Measurements from ENCODE around the gene DHRS3. TPM values are rescaled to one million over a fixed set of nuclear protein-coding genes. Genes with fewer than 3 reads are reported as not detected.

DHRS3 gene
- total RNA-seq, 4 donors from 2014 or later: 92.4 to 130 (median 107) TPM

DNA sequence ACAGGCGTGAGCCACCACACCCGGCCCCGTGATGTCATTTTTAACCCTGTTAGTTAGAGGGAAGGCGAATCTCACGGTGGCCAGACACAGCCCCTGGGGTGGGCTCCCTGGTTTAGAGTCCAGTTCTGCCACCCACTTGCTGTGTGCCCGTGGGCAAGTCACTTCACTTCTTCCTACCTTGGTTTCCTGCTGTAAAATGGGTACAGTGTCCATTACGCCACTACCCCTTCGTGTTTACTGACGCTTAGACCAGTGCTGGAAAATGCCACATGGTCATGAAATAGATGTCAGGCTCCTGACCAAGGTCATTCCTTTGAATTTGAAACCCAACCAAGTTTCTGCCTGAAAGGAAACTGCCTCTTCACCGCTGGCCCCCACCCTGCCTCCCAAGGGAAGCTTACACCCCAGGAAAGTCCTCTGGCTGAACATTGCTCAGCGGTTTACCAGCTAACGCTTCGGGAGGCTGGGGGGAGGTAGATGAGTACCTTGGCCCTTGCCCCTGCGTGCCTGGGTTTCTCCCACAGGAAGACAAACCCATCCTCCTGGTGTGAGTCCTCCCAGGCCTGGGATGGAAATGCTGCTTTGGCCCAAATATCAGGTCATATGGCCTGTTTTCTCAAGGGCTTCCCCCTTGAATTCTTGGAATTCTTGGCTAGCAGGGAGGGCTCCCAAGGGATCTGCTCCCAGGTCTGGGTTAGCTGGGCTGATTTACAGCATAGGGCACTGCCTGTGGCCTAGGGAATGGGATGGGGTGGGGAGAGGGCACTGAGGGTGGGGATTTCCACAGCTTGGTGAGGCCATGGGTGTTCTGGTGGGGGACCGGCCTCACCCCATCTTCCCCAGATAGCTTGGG is 18.3 kb upstream of the DHRS3 start:
- WGBS, 2 donors: 83 to 84% methylated on average over 12 to 15 of the region's 15 CpGs

DNA sequence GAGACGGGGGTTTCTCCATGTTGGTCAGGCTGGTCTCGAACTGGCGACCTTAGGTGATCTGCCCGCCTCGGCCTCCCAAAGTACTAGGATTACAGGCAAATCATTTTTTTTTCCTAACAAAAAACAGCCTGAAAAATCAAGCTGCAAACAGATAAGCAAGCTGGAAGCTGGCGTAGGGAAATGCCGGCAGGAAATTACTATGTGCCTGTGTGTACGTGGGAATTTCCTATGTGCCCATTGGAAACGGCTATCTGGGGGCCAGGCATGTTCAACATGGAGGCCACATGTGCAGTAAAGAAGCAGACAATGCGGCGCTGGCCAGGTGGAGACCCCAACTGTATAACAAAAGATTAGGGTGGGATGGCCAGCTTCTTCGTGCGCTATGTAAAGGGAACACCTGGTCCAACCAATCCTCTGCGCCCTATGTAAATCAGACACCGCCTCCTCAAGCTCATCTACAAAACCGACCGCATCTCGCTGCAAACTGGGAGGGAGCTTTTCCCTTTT is 16.7 kb upstream of the DHRS3 start:
- H3K4me3 ChIP-seq (ENCODE audit: low read depth, poor library complexity, severe bottlenecking): no peak overlapping the region
- intact Hi-C loops (cut with DNase I; ENCODE audit: low total_unique reads): no loop called here
- no peak for DNase-seq (ENCODE audit: low spot score in 2 of 2)
- 74 to 83% methylated on average over 18 of the region's 18 CpGs for WGBS, 2 donors
- TF ChIP-seq, protein P1, sequence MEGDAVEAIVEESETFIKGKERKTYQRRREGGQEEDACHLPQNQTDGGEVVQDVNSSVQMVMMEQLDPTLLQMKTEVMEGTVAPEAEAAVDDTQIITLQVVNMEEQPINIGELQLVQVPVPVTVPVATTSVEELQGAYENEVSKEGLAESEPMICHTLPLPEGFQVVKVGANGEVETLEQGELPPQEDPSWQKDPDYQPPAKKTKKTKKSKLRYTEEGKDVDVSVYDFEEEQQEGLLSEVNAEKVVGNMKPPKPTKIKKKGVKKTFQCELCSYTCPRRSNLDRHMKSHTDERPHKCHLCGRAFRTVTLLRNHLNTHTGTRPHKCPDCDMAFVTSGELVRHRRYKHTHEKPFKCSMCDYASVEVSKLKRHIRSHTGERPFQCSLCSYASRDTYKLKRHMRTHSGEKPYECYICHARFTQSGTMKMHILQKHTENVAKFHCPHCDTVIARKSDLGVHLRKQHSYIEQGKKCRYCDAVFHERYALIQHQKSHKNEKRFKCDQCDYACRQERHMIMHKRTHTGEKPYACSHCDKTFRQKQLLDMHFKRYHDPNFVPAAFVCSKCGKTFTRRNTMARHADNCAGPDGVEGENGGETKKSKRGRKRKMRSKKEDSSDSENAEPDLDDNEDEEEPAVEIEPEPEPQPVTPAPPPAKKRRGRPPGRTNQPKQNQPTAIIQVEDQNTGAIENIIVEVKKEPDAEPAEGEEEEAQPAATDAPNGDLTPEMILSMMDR (IDR thresholded peaks at IDR 0.05): no peak
- no peak for TF ChIP-seq POLR2A (IDR thresholded peaks at IDR 0.05)

More for the DNA sequence above, 18.3 kb upstream of the DHRS3 start:
- H3K4me3 ChIP-seq (ENCODE audit: low read depth, poor library complexity, severe bottlenecking): no peak overlapping the region
- DNase-seq (ENCODE audit: low spot score in 2 of 2): no peak
- intact Hi-C loops (cut with DNase I; ENCODE audit: low total_unique reads): no loop called here
- TF ChIP-seq, protein P1 (IDR thresholded peaks at IDR 0.05): no peak
- TF ChIP-seq POLR2A (IDR thresholded peaks at IDR 0.05): no peak

DNA sequence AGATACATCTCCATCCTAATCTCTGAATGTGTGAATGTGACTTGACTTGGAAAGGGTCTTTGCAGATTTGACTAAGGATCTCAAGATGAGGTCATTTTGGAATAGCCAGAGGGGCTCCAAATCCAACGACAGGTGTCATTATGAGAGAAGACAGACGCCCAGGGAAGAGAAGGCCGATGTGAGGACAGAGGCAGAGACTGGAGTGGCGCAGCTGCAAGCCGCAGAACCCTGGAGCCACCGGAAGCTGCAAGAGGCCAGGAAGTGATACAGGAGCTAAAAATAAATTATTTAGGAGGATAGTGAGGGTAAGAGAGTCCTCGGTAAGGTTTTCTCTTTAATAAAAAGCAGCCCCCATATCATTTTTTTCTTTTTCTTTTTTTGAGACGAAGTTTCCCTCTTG is 16.1 kb upstream of the DHRS3 start:
- intact Hi-C loops (cut with DNase I; ENCODE audit: low total_unique reads): no loop called here
- H3K4me3 ChIP-seq (ENCODE audit: low read depth, poor library complexity, severe bottlenecking): no peak overlapping the region
- TF ChIP-seq POLR2A (IDR thresholded peaks at IDR 0.05): no peak
- TF ChIP-seq, protein P1 (IDR thresholded peaks at IDR 0.05): no peak
- WGBS, 2 donors: 51 to 62% methylated on average over 8 of the region's 8 CpGs
- DNase-seq (ENCODE audit: low spot score in 2 of 2): no peak

DNA sequence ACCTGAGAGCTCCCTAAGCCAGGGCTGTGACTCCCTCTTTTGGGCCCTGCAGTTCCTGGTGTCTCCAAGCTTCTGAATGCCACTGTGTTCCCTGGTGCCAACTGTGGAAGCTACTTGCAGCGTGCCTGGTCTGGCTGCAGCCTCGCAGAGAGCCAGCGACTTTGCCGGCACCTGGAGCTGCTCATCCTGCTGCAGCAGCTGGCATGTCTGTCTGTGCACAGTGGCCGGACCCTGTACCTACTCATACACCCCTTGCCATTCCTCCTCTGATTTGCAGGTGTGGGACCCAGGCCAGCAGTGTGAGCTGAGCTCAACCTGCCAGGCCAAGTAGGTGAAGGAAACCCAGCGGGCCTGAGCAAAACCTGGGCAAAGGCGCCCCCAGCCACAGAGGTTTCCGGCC is 13.6 kb upstream of the DHRS3 start:
- intact Hi-C loops (cut with DNase I; ENCODE audit: low total_unique reads): no loop called here
- no peak overlapping the region for H3K4me3 ChIP-seq (ENCODE audit: low read depth, poor library complexity, severe bottlenecking)
- TF ChIP-seq POLR2A (IDR thresholded peaks at IDR 0.05): no peak
- TF ChIP-seq, protein P1 (IDR thresholded peaks at IDR 0.05): no peak
- WGBS, 2 donors: 83 to 84% methylated on average over 8 of the region's 8 CpGs
- DNase-seq (ENCODE audit: low spot score in 2 of 2): no peak

DNA sequence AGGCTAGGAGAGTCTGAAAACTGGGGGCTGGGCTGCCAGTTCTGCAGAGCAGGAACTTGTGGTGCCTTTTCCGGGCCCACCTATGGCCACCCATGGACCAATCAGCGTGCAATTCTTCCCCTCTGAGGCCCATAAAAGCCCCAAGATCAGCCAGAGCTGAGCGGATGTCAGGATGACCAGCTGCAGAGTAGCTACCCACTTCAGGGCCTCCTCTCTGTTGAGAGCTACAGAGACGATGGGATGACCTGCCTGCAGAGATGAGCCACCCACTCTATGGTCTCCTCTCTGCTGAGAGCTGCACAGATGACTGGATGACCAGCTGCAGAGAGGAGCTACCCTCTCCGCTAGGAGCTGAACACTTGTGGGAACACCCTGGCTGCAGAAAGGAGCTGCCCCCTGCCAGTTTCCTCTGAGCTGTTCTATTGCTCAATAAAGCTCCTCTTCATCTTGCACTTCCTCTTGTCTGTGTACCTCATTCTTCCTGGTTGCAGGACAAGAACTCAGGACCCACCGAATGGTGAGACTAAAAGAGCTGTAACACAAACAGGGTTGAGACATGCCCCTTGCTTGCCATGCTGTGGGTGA is 13.0 kb upstream of the DHRS3 start:
- 82 to 93% methylated on average over 3 to 6 of the region's 6 CpGs for WGBS, 2 donors
- DNase-seq (ENCODE audit: low spot score in 2 of 2): no peak
- intact Hi-C loops (cut with DNase I; ENCODE audit: low total_unique reads): no loop called here
- TF ChIP-seq, protein P1 (IDR thresholded peaks at IDR 0.05): no peak
- TF ChIP-seq POLR2A (IDR thresholded peaks at IDR 0.05): no peak
- no peak overlapping the region for H3K4me3 ChIP-seq (ENCODE audit: low read depth, poor library complexity, severe bottlenecking)
